Glomerular visceral epithelial cell (primary cell): ENCODE measurements around the gene QTRT2.

Experiments used
- DNase-seq: peaks from one replicate; pipeline ENCODE4 v3.0.0-alpha.2; 2016; ENCODE audit errors: extremely low spot score

The QTRT2 gene

DNA sequence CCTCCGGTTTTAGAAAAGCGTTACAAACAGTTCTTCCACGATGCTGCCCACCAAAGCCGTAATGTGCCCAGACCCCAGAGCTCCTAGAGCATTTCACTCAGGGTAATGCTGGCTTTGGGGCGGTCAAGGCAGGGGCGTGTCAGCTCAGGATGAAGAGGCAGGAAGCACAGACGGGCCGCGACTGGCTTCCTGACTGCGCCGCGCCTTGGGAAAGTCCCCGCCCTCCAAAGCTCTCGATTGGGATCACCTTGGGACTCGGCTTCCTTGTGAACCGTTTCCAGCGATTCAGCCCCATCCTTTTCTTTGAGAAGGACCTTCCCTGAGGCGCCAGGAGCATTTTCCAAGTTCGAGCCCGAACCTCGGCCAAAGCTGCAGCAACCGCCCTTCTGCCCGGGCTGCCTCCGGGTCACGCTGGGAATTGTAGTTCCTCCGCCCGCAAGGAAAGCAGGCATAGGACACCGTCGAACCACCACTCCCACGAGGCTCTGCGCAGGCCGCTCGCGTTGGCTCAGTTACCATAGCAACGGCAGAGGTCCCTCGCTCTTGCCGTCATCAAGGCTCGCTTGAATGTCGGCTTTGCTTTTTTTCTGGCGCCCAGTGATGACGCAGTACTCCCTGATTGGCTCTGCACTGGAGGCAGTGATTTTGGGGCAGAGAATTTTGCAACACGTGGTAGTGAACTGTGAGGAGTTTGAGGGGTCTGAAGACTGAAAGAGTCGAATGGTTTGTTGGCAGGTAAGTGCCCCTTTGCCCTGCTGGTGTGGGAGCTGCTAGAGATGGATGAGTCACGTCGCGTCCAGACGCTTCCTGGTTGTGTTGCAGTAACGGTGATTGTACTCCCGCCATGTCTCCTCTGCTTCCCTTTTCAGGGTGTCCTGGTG lies at the start of gene QTRT2, which contains the start of gene CCDC191:
Gene QTRT2, plus strand, starts transcription at position 608 of the 881 bp plus-strand sequence. CDS start 8,521 bp downstream, outside the sequence.
Gene CCDC191, minus strand, starts transcription at position 397 of the 881 bp plus-strand sequence. Its CDS starts 60 bp downstream, at position 337.
- peak; percentile 99 for DNase-seq

DNA sequence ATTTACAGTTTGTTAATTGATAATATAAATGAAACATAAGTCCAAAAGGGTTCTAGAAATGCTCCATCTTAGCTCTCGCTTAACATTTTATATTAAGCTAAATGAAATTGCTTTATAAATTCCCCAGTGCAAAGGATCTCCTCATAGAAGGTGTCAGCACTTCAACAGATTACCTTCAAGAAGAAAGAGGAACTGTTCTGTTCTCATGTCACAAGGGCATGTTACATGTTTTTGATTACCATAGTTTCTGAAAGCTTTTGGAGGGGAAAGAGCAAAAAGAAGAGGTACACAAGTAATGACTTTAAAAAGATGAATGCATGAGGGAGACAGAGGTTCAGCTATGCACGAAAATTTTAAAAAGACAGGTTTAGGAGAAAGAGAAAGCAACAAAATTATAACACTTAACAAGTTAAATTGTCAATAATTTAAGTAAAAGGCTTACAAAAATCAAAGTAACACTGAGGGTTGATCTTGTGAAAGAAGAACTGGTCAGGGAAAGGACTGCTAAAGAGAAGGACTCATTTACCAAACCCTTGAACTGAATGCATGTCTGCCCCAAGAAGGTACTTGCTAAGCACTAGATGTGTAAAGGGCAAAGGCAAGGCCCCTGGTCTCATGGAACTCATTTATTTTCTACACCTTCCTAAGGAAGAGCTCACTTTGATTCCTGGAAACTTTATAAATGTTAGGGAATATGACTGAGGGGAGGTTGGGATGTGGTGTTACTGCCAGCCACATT lies 45.3 kb upstream of the QTRT2 start:
- DNase-seq, result no peak

DNA sequence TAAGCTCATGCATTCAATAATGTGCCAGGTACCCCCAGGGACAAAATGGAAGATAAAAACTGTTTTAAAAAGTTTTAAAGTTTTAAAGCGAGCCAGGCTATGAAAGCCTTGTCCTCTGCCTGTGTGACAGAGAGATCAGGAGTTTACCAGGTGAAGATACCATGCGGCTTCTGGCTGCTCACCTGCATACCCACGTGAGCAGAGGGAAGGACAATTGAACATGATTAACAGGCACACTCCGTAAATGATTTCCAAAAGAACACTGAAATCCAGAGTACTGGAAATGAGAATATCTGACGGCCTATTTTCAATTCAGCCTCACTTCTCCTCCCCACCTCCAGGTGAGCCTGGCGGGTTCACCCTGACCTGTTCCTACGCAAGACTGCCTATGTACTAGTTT lies 42.3 kb upstream of the QTRT2 start:
- DNase-seq, result no peak

DNA sequence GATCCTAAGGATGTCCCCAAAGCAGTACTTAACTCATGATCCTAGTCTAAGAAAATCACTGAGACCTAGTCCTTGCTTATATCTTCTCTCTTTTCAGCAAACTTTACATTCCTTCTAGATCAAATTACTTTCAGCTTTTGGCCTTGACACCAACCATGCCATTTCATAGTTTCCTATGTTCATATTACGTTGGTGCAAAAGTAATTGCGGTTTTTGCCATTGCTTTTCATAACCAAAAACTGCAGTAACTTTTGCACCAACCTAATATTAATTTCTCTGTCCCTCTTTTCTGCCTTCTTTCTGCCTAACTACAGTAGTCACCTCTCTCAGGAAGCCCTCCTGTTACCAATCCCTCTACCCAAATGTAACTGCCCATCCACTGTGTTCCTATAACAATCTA lies 37.1 kb upstream of the QTRT2 start:
- DNase-seq, result no peak

DNA sequence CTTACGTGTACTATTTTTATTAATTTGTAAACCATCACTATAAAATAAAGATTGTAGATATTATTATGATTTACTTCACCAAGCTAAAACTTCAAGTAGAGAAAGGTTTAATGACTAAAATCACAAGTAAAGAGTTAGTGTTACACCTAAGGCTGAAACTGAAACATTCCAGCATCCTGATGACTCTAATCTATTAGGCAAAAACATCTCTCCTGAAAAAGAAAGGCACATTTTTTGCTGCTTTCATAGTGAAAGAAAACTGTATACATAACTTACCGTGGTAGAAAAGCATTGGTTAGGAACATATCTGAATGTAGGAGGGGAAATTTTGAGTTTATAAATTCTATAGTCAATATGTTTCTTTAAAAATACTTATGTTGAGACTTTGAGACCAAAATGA lies 35.6 kb upstream of the QTRT2 start:
- no peak for DNase-seq

DNA sequence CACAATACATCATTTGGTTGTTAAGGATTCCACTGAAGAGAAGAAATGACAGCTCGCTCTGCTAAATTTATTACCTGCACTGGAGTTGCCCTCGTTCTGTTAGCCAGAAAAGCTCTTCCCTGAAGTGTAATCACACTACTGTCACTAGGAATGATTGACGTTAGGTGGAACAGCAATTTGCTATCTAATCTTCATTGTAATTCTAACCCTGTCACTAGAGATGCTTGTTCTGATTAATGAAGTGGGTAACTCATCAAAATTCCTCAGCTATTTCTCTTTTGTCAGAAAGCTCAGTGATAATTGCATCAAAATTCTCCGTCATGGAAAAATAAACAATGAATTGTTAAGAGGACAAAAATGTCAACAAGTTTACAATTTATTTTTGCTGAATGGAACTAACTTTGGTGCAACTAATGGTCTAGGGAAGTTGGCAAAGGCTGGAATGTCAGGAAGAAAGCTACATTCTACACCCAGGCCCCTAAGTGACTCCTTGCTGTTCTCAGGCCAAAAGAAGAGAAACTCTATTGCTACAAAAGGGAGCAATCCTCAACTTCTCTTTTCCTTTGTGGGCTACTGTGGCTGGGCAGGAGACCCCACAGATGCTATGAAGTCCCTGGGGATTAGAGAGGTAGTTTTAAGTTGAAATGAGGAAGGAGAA lies 34.3 kb upstream of the QTRT2 start:
- DNase-seq, result no peak

DNA sequence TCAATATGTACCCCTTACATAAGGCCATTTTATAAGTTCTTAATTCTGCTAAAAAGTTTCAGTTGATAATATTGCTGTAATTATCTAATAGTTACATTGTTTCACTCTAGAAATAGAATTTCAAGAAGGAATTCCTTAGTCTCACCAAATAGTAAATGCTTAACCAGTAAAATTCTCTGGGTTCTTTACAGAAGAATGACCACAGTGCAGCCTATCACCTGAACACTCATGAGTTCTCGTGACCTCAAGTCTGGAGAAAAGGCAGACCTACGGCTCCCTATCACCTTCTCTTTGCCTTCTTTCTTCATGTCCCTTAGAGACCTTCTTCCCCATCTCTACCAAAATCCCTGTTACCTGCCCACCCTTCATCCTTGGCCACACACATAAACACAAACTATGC lies 31.1 kb upstream of the QTRT2 start:
- DNase-seq, result peak; percentile 25

DNA sequence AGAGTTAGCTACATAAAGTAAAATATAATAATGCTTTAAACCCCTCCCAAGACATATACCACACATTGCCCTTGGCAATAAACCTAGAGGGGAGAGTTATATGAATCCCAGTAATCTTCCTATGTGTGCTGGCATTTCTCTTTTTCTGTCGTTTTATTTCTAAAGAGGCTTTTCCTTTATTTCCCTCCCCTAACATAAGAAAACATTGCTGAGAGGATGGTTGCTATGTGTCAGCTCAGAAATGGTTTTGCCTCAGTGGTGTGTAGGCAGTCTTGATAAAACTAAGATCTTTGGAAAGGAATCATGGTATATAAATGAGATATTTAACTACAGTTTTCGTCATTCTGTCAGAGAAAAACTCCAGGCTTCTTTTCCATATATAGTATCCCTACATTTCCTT lies 30.2 kb upstream of the QTRT2 start:
- no peak for DNase-seq

DNA sequence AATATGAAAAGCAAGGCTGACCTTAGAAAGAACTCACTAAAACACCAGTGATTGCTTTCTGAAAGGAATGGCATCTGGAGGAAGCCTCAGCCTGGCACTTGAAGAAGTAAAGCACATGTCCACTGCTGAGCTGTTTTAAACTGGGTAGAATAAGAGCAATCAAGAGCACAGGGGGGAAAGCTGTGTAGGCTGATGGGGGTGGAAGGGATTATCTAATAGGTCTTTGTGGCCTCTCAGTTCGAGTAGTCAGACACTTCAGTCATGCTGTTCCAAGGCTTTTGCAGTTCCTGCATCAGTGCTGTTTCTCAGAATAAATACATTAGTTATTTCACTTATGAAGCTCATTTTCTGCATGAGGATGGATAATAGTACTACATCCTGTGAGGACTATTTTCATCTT lies 22.8 kb upstream of the QTRT2 start:
- DNase-seq, result no peak

DNA sequence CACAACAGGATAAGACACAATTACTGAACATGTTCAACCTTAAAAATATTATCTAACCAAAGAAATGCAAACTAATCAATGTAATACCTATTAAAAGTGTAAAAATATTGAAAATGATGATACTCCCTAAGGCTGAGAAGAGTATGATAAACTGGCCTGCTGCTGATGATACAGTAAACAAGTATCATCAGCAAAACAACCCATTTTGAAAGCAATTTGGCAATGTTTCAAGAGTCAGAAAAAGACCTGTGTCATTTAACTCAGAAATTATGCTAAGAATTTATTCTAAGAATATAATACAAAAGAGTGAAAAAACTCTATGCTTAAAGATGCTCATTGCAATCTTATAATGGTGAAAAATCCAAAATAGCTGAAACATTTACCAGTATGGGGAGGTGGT lies 22.3 kb upstream of the QTRT2 start:
- no peak for DNase-seq

DNA sequence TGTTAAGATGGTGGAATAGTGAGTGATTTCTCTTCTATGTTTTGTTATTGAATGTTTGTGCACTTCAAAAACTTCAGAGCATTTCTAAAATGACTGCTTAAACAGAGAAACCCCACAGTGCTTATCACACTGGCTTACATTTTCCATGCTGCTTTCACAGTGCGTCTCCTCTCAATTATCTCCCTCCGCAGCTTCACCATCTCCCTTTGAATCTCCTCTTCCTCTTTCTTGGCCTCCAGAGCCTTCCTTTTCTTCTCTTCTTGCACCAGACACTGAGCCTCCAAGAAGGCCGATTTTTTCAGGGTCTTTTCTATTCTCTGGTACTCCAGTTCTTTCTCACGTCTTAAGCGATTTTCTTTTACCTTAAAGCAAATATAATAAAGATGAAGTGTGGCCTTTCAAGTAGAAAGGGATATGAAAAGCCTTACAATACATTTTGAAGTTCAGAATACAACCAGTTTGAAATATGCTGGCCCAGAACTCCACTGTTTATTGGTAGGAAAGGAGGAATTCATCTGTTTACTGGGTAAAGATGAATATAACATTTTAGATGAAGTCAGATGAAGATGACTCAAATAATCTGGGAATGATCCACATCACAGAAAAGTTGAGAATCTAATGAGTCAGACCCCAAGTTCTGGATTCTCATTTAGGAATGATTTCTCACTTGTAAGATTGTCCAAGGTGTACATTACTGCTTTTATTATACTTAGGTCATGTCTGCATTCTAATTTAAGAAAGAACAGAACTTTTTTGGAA lies 21.6 kb upstream of the QTRT2 start:
- DNase-seq, result no peak

DNA sequence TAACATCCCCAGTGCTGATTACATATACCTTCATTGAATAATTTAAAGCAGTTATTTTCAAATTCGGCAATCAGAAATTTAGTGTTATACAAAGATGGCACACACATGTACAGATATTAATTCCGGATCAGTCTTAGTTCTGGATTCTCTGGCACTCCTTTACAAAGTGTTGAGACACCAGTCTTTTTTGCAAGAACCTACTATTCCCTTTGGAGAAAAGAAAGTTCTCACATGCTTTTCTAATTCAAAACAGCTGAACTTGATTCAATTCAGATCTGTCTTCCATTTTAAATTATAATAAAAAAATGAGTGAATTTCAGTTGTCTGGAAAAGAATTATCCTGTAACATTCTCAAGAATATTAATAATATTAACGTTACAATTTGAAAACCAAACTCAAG lies 20.6 kb upstream of the QTRT2 start:
- DNase-seq, result no peak

DNA sequence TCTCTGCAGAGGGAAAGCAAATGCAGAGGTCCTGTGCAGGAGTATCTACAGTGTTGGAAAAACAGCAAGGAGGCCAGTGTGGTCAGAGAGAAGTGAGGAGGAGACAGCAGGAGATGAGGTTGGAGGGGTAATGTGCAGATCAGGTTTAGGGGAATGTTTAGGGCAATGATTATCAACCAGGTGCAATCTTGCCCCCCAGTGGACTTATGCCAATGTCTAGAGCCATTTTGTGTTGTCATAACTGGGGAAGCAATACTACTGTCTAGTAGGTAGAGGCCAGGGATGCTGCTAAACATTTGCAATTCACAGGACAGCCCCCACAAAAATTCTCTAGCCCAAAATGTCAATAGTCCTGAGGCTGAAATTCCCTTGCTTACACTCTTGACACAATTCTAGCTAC lies 13.3 kb upstream of the QTRT2 start:
- DNase-seq, result no peak

DNA sequence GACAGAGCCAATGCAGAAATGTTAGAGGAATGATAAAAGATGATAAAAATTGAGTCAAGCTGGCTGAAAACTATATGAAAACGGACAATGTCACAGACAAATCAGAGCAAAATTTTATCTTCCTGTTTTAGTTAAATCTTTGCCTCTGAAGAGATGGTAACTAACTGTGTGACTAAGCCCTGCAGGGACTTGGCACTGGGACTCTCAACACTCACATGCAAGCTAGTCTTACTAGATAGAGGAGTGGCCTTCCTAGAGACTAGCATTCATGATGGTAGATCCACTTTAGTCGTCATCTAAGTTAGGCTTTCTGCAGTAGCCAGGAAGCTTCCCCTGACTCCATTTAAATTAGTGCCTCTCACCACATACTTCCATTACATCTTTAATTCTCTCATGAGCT lies 4.3 kb upstream of the QTRT2 start:
- no peak for DNase-seq

DNA sequence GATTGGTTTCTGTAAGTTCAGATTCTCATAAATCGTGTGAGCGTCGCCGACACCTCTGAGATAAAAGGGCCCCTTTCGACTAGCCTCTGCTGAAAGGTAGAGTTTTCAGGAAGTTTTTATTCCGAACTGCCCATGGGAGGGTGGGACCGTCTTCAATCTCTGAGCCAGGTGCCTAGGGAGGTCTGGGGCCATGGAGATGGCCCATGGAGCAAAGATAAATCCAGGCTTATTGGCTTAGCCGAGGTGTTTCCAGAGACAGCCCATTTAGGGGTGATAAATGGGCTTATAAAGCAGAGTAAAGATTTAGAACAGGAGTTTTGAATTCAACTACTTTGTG lies 442 bp downstream of the QTRT2 start:
- no peak for DNase-seq

DNA sequence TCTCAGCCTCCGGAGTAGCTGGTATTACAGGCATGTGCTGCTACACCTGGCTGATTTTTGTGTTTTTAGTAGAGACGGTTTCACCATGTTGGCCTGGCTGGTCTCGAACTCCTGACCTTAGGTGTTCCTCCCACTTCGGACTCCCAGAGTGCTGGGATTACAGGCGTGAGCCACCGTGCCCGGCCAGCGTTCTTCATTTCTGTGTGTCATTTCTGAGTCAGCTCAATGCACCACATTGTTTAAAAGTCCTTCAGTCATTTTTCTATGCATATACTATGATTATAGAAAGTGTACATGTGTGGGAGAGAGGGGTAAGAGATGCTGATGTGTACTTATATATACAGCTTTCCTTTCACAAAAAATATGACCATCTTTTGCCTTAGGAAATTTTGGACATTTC lies 2.1 kb downstream of the QTRT2 start:
- DNase-seq, result no peak

DNA sequence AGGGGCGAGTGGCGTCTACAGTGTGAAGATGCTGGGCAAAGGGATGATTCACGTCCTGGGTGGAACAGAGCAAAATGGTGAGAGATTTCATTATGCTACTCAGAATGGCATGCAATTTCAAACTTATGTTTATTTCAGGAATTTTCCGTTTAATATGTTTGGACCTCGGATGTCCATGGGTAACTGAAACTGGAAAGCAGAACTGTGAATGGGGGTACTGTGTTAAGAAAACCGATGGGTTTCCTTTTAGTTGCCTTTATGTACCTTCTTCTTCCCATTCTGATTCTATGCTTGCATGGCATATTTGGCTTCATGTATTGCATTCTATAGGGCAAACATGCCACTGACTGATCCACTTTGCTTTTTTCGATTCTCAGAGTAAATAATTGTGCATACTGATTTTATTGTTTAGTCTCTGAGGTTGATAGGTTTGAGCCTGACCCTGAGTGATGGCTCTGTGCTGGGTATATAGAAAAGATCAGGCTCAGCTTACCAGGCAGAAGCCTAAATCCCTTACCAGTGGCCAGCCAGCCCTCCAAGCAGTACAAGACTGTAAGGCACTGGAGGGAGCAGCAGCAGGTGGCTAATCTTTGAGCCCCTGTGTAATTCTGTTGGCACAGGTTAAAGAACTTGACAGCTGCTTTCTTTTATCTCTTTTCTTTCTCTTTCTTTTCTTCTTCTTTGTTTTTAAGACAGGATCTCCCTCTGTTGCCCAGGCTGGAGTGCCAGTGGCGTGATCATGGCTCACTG lies 4.5 kb downstream of the QTRT2 start:
- DNase-seq, result no peak

DNA sequence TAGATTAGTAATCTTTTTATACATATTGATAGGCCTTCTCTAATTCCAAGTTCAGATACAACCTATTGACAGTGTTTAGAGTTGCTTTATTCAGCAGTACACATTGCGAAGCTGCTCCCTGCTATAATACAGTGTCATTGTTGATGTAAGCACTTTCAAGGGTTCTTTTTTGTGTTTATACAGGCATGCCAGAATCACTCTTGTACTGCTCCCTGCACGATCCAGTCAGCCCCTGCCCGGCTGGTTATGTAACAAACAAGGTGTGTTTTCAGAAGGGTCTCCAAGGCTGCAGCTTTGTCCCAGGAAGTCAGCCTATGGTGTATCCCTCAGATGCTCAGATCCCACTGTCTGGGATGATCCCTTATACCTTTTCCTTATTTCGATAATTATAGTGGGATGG lies 11.3 kb downstream of the QTRT2 start:
- DNase-seq, result no peak

DNA sequence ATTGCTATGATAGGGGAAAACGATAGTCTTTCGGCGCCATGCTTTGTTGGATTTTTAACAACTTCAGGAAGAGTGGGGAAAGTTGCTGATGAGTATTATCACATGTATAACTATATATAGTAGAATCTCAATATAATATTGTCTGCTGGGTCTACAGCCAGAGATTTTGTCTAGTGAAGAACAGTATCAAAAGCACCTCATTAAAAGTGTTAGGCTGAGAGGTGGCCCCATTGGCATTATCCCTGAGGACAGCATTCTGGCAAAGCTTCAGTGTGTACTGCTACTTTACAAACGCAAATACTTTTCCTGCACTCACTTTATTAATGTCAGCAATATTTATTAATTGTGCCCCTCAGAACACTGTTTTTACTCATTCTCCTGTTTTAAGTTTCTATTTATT lies 11.8 kb downstream of the QTRT2 start:
- no peak for DNase-seq

DNA sequence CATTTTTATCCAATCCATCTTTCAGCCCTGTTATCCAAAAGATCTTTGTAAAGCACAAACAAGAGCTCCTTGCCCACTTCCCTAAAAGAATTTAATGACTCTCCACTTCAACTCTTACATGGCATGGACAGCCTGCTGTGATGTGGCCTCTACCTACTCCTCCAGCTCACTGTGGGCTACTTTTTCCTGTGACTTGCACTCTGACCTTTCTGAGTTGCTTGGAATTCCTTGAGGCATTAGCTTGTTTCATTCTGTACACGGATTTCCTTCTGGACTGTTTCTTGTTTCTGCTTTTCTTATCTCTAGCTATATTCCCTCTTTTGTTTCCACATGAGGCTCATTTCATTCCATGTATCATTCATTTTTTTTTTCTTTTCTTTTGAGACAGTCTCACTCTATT lies 15.2 kb downstream of the QTRT2 start:
- DNase-seq, result no peak

DNA sequence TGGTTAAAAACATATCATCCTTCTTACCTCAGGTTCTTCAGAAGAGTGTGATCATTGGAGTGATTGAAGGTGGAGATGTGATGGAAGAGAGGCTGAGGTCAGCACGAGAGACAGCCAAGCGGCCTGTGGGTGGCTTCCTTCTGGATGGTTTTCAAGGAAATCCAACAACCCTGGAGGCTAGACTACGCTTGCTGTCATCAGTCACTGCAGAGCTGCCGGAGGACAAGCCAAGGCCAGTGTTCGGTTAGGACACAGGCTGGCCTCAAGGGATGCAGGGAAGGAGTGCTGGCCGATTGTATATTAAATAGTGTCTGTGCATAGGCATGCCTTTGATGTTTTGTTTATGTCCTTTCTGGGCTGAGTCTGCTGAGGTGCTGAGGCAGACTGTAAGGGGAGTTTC lies 20.2 kb downstream of the QTRT2 start:
- no peak for DNase-seq
